Measurements from ENCODE around the gene ITGB3.

Gene ITGB3

GRCh38 chr17:47304186-47304585 lies 50.6 kb downstream of the ITGB3 start:
- DNase-seq: no peak

- DNase-seq: no peak
These were observed 51.8 kb downstream of the ITGB3 start for GRCh38 chr17:47305302-47305923.

- DNase-seq: no peak
These were observed 56.6 kb downstream of the ITGB3 start for GRCh38 chr17:47310186-47310733.

- DNase-seq: no peak
These were observed 57.8 kb downstream of the ITGB3 start for GRCh38 chr17:47311420-47311819.

- peak; percentile 91 for DNase-seq
These were observed 62.0 kb downstream of the ITGB3 start for GRCh38 chr17:47315451-47316266.

- no peak for DNase-seq
These were observed 62.7 kb downstream of the ITGB3 start for GRCh38 chr17:47316311-47316710.

- no peak for DNase-seq
These were observed 63.5 kb downstream of the ITGB3 start for GRCh38 chr17:47317119-47317518.

GRCh38 chr17:47318197-47318918 lies 64.7 kb downstream of the ITGB3 start:
- DNase-seq: no peak

GRCh38 chr17:47320879-47321502 lies 67.4 kb downstream of the ITGB3 start:
- DNase-seq: no peak

GRCh38 chr17:47323382-47324223 lies 70.0 kb downstream of the ITGB3 start, which contains the start of gene EFCAB13:
Gene EFCAB13 (plus strand): TSS chr17:47323955. CDS start chr17:47328354, 4,399 bp downstream.
- peak; percentile 95 for DNase-seq

- peak; percentile 83 for DNase-seq
These were observed 70.8 kb downstream of the ITGB3 start for GRCh38 chr17:47324224-47325020.

- no peak for DNase-seq
These were observed 71.5 kb downstream of the ITGB3 start for GRCh38 chr17:47325176-47325575.

- DNase-seq: no peak
These were observed 76.9 kb downstream of the ITGB3 start for GRCh38 chr17:47330548-47330947.

- no peak for DNase-seq
These were observed 78.7 kb downstream of the ITGB3 start for GRCh38 chr17:47332287-47332686.

- no peak for DNase-seq
These were observed 81.7 kb downstream of the ITGB3 start for GRCh38 chr17:47335101-47335936.

- DNase-seq: no peak
These were observed 84.4 kb downstream of the ITGB3 start for GRCh38 chr17:47338026-47338425.

- DNase-seq: peak; percentile 64
These were observed 99.2 kb downstream of the ITGB3 start for GRCh38 chr17:47352848-47353247.

- no peak for DNase-seq
These were observed 105.0 kb downstream of the ITGB3 start for GRCh38 chr17:47358652-47359051.

All from hematopoietic multipotent progenitor cell treated with erythropoietin and hydrocortisone succinate and interleukin-3 and kit ligand, for 6 days (in vitro differentiated cells).